Tibial nerve (tissue), 4 donors: Measurements from ENCODE around the gene PMP22. TPM values are rescaled to one million over a fixed set of nuclear protein-coding genes. Genes with fewer than 3 reads are reported as not detected.
A peak's percentile ranks its signal among the peaks of the same experiment; 100 is the strongest.

ENCODE experiments used
- DNase-seq, 2 donors: peaks; one replicate each; pipeline ENCODE4 v3.0.0-alpha.2; 2019; ENCODE audit warnings: low spot score in 2 of 2
- H3K27ac ChIP-seq, 4 donors: fragments of 200-600 bp; sonication (generic) in 3 of 4; one replicate each; pipeline ENCODE4 v1.5.1; 2017 to 2019; ENCODE audit warnings: mild to moderate bottlenecking in 1 of 4
- H3K27me3 ChIP-seq, 2 donors: fragments of 200-600 bp; sonication (generic) in 1 of 2; one replicate each; pipeline versions ENCODE4 v1.5.1 to v1.6.0; 2017 to 2019
- H3K36me3 ChIP-seq, 3 donors: fragments of 200-600 bp; sonication (generic); one replicate each; pipeline ENCODE4 v1.5.1; 2018 to 2019
- H3K4me1 ChIP-seq, 4 donors: fragments of 200-600 bp; sonication (generic) in 3 of 4; one replicate each; pipeline ENCODE4 v1.5.1; 2017 to 2019
- H3K4me3 ChIP-seq, 4 donors: fragments of 200-600 bp; sonication (generic) in 3 of 4; one replicate each; pipeline ENCODE4 v1.5.1; 2017 to 2019; ENCODE audit warnings: mild to moderate bottlenecking in 1 of 4, moderate library complexity in 1 of 4
- H3K9me3 ChIP-seq, 4 donors: fragments of 200-600 bp; sonication (generic) in 3 of 4; one replicate each; pipeline ENCODE4 v1.5.1; 2017 to 2019
- EP300 ChIP-seq, 2 donors: sonication (generic); formaldehyde crosslinking; IDR thresholded peaks; one replicate each; pipeline ENCODE4 v1.6.1; 2017; ENCODE audit warnings: antibody characterized with exemption in 2 of 2, mild to moderate bottlenecking in 1 of 2
- POLR2A ChIP-seq, 2 donors: fragments of 450-650 bp; IDR thresholded peaks; one replicate each; pipeline ENCODE4 v1.6.1; 2017; ENCODE audit warnings: antibody characterized with exemption in 2 of 2, mild to moderate bottlenecking in 2 of 2, moderate library complexity in 2 of 2
- WGBS, 2 donors: methylation state at CpG; one replicate each; pipeline ENCODE4 v1.1.5; 2018; 5-methylcytosine and 5-hydroxymethylcytosine counted together
- total RNA-seq, 4 donors: library from RNA; depleted of rRNA; stranded (reverse); fragments of >200 nt; gene quantifications; one replicate each; pipeline ENCODE4 v1.1.0, GENCODE V29; 2016
- TF ChIP-seq, protein P1 (sequence below), 5 experiments: fragments of 200-600 bp in 3 of 5; fragments of 450-650 bp in 2 of 5; sonication (generic) in 3 of 5; IDR thresholded peaks; one replicate each; pipeline ENCODE4 v1.5.1; 2016 to 2019; ENCODE audit warnings: antibody characterized with exemption in 5 of 5, mild to moderate bottlenecking in 3 of 5, moderate library complexity in 2 of 5

PMP22 gene
- total RNA-seq, 4 donors from 2014 or later = 784 to 3,019 (median 2,270) TPM

DNA sequence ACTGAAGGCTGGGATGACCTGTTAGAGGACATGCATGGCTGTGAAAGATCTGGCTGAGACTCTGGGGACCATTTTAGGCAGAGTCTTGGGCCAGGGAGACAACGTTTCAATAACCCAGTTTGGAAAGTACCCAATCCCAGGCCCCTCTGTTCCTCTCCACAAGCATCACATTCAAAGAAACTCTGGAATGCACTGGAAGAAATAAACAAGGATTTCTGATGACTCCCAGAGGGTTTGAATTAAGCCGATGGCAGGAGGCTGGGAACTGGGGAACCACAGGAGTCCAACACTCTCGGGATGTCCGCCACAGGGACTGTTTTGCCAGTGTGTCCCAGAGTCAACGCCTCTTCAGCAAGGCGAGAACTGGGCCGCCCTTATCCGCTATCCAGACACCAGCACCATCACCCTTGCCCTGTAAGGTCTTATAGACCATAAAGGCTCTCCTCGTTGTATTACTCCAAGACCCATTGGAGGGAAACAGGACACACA lies 3.3 kb downstream of the PMP22 start:
- Histone ChIP-seq H3K9me3 (no peaks in the 10 kb centered on the region), H3K4me1 (peaks cover 0 to 51% (median 33%) of the 10 kb centered on the region in 4 donors), H3K36me3 (peaks cover 0 to 35% (median 3%) of the 10 kb centered on the region in 3 donors), H3K4me3 (peak overlapping the region; percentile 65 to 76 (median 68)), H3K27me3 (no peaks in the 10 kb centered on the region), H3K27ac (peak overlapping the region; percentile 92 to 100 (median 97))
- DNase-seq = no peak
- WGBS, 2 donors = 1% methylated on average over 9 of the region's 9 CpGs
- TF ChIP-seq POLR2A (IDR thresholded peaks at IDR 0.05) (no peak), EP300 (IDR thresholded peaks at IDR 0.05) (no peak)
- TF ChIP-seq, protein P1, sequence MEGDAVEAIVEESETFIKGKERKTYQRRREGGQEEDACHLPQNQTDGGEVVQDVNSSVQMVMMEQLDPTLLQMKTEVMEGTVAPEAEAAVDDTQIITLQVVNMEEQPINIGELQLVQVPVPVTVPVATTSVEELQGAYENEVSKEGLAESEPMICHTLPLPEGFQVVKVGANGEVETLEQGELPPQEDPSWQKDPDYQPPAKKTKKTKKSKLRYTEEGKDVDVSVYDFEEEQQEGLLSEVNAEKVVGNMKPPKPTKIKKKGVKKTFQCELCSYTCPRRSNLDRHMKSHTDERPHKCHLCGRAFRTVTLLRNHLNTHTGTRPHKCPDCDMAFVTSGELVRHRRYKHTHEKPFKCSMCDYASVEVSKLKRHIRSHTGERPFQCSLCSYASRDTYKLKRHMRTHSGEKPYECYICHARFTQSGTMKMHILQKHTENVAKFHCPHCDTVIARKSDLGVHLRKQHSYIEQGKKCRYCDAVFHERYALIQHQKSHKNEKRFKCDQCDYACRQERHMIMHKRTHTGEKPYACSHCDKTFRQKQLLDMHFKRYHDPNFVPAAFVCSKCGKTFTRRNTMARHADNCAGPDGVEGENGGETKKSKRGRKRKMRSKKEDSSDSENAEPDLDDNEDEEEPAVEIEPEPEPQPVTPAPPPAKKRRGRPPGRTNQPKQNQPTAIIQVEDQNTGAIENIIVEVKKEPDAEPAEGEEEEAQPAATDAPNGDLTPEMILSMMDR (IDR thresholded peaks at IDR 0.05) = no peak

DNA sequence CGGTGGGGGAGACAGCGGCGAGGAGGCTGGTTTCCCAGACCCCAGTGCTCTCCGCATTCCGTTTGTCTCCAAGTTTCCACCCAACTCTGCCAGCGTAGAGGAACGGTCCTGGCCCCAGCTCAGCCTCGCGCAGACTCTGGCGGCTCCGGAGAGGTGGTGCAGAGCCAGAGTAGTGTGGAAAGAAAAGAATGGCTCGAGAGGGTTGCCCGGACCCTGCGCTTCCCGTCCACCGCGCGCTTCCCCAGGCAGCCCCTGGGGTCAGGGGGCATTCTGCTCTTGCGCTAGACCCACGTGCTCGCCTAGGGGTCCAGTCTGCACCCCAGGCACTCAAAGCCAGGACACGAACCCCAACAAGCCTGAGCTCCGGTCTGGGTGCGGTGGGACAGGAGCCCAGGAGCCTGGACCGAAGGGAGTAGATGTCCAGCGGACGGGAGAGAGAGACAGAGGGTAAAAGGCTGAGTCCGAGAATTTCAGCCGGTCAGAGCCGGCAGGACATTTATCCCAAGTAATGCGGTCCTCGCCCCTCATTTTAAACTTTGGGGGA lies 3.8 kb downstream of the PMP22 start:
- WGBS, 2 donors = 1 to 2% methylated on average over 29 to 30 of the region's 32 CpGs
- Histone ChIP-seq H3K27ac (peak overlapping the region; percentile 92 to 100 (median 97)), H3K27me3 (no peaks in the 10 kb centered on the region), H3K9me3 (no peaks in the 10 kb centered on the region), H3K36me3 (peaks cover 0 to 40% (median 3%) of the 10 kb centered on the region in 3 donors), H3K4me3 (peak overlapping the region; percentile 65 to 76 (median 68)), H3K4me1 (peaks cover 0 to 56% (median 38%) of the 10 kb centered on the region in 4 donors)
- peak in 1 of 2 donors; percentile 2 for TF ChIP-seq EP300 (IDR thresholded peaks at IDR 0.05)
- TF ChIP-seq, protein P1 (IDR thresholded peaks at IDR 0.05) = no peak
- peak in 1 of 2 donors; percentile 32 for DNase-seq

DNA sequence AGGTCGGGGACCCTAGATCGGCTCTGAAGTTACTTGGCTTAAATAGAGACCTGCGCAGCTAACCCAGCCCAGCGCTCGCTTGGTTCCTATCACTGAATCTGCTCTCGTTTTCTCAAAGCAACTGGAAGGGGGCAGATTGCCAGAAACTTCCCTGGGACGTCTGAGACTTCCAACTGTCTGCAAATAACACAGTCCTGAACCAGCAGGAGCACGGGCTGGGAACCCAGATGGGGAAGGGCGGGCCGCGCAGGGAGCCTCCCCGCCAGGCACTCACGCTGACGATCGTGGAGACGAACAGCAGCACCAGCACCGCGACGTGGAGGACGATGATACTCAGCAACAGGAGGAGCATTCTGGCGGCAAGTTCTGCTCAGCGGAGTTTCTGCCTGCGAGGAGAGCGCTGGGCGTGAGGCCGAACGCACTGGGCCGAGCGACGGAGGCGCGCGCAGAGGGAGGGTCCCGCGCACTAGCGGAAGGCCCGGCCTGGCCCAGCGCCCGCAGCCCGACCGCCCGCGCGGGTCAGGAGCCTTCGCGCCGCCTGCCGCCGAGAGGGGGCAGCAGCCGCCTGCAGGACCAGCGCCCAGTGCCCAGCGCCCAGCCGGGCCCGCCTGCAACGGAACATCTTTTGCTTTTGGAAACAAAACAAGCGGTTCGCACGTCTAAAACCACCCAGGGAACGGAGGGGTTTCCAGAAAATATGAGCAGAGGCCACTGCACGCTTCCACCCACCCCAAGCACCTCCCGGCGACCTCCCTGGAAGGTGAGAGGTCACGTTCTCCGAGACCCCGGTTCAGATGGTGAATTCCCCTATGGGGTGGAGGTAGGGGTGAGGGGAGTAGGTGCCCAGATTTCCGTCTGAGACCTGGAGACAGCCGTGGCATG lies 4.5 kb downstream of the PMP22 start:
- peak in 1 of 2 donors; percentile 77 for TF ChIP-seq EP300 (IDR thresholded peaks at IDR 0.05)
- peak; percentile 5 to 28 for TF ChIP-seq POLR2A (IDR thresholded peaks at IDR 0.05)
- TF ChIP-seq, protein P1 (IDR thresholded peaks at IDR 0.05) = peak; percentile 88 to 98 (median 96)
- peak; percentile 76 to 83 for DNase-seq
- peak overlapping the region; percentile 65 to 76 (median 71) for H3K4me3 ChIP-seq
- H3K27me3 ChIP-seq = no peaks in the 10 kb centered on the region
- peaks cover 0 to 58% (median 45%) of the 10 kb centered on the region in 4 donors for H3K4me1 ChIP-seq
- no peaks in the 10 kb centered on the region for H3K9me3 ChIP-seq
- peaks cover 0 to 47% (median 3%) of the 10 kb centered on the region in 3 donors for H3K36me3 ChIP-seq
- peak overlapping the region; percentile 92 to 100 (median 97) for H3K27ac ChIP-seq
- 0% methylated on average over 26 to 64 of the region's 67 CpGs for WGBS, 2 donors

DNA sequence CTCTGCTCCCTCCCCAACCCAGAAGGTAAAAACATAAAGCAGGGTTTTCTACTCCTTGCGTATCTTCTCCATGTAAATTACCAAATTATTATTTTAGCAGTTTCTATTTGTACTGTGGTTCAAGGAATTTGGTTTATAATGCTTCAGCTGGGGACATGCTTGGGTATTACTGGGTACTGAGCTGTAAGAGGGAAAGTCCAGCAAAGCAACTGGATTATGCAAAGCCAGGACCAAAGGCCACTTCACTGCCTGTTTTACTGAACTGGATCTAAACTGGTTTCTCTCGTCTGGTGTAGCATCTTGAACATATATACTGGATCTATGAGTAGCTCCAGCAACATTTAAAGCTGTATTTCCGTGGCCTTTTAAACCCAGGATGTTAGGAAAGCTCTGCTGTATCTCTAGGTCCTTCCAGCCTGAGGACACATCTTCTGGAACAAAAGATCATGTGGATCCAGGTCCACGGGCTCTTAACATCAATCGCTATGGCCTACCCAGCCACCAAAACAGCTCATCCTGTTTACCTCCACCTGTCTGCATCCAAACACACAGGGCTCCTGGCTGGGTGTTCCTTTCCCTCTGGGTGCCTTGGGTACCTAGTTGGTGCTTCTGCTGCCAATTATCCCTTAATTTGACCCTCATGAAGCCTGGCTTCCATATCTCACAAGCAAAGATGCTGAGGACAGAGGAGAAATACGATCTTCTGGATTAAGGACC lies 7.2 kb downstream of the PMP22 start:
- Histone ChIP-seq H3K36me3 (peaks cover 0 to 74% (median 5%) of the 10 kb centered on the region in 3 donors), H3K4me3 (peak overlapping the region; percentile 15 to 76 (median 68)), H3K4me1 (peaks cover 0 to 73% (median 57%) of the 10 kb centered on the region in 4 donors), H3K27ac (peak overlapping the region; percentile 92 to 100 (median 97)), H3K9me3 (no peaks in the 10 kb centered on the region), H3K27me3 (no peaks in the 10 kb centered on the region)
- no peak for DNase-seq
- 48 to 55% methylated on average over 6 of the region's 6 CpGs for WGBS, 2 donors
- TF ChIP-seq POLR2A (IDR thresholded peaks at IDR 0.05) = peak in 1 of 2 donors; percentile 3
- TF ChIP-seq, protein P1 (IDR thresholded peaks at IDR 0.05) = no peak
